K562 (cell line): ENCODE results near the gene UBAC2. TPM values are rescaled to one million over a fixed set of nuclear protein-coding genes. Genes with fewer than 3 reads are reported as not detected.

Experiments
- ARHGAP35 ChIP-seq: fragments of 450-650 bp; IDR thresholded peaks from 2 replicates; pipeline ENCODE4 v1.6.1; 2018; ENCODE audit not compliant: partially characterized antibody
- DPF2 ChIP-seq: fragments of 450-650 bp; IDR thresholded peaks from 2 replicates; pipeline ENCODE4 v1.6.1; 2016
- E2F3 ChIP-seq: fragments of 250-450 bp; sonication (Bioruptor Pico); IDR thresholded peaks from 2 replicates; pipeline ENCODE4 v1.4.0; 2020; ENCODE audit warnings: mild to moderate bottlenecking
- EP300 ChIP-seq: IDR thresholded peaks from 2 replicates; pipeline ENCODE4 v1.6.1; 2012; ENCODE audit warnings: low read length, improper control_type of control experiment
- FOSL1 ChIP-seq: fragments of 200-800 bp; sonication (Bioruptor generic); conservative IDR thresholded peaks from 2 replicates; pipeline ENCODE4 v1.6.1; 2016; ENCODE audit warnings: missing genetic modification characterization, missing compliant biosample characterization
- KAT8 ChIP-seq: fragments of 450-650 bp; IDR thresholded peaks from 2 replicates; pipeline ENCODE4 v1.6.1; 2016; ENCODE audit warnings: low read depth, mild to moderate bottlenecking
- MAFK ChIP-seq: IDR thresholded peaks from 2 replicates; pipeline ENCODE4 v1.6.1; 2011; ENCODE audit warnings: low read length, improper control_type of control experiment
- NCOA6 ChIP-seq: fragments of 450-650 bp; IDR thresholded peaks from 2 replicates; pipeline ENCODE4 v1.6.1; 2017; ENCODE audit warnings: mild to moderate bottlenecking
- SMARCE1 ChIP-seq: fragments of 450-650 bp; IDR thresholded peaks from 2 replicates; pipeline ENCODE4 v1.7.1; 2016; ENCODE audit warnings: mild to moderate bottlenecking
- SREBF2 ChIP-seq: sonication (generic); formaldehyde crosslinking; IDR thresholded peaks from 2 replicates; pipeline ENCODE4 v1.4.0; 2020; ENCODE audit warnings: mild to moderate bottlenecking, missing genetic modification reagents
- TARDBP ChIP-seq: fragments of 450-650 bp; IDR thresholded peaks from 2 replicates; pipeline ENCODE4 v1.6.1; 2016
- TCF3 ChIP-seq: sonication (generic); formaldehyde crosslinking; IDR thresholded peaks from 2 replicates; pipeline ENCODE4 v1.4.0; 2020; ENCODE audit warnings: mild to moderate bottlenecking, missing genetic modification reagents
- ZKSCAN3 ChIP-seq: fragments of 250-450 bp; sonication (Bioruptor Pico); IDR thresholded peaks from 2 replicates; pipeline ENCODE4 v1.4.0; 2020
- ZNF551 ChIP-seq: fragments of 250-450 bp; sonication (Bioruptor Pico); IDR thresholded peaks from 2 replicates; pipeline ENCODE4 v1.5.0; 2021; ENCODE audit warnings: mild to moderate bottlenecking, moderate library complexity
- ZNF695 ChIP-seq: fragments of 450-650 bp; formaldehyde crosslinking; IDR thresholded peaks from 2 replicates; pipeline ENCODE4 v1.4.0; 2020; ENCODE audit warnings: mild to moderate bottlenecking, moderate library complexity
- ZZZ3 ChIP-seq: fragments of 450-650 bp; IDR thresholded peaks from 2 replicates; pipeline ENCODE4 v1.6.1; 2016; ENCODE audit warnings: antibody characterized with exemption, mild to moderate bottlenecking, moderate library complexity
- polyA plus RNA-seq, 8 experiments: library from polyadenylated mRNA; depleted of rRNA in 4 of 8; stranded (reverse) in 5 of 8; unstranded in 3 of 8; fragments of >200 nt; fragmentation: Nextera tagmentation in 2 of 8; fragmentation: Illumina TruSeq in 1 of 8; extraction: Ambion mirVana in 2 of 8; extraction: Trizol in 1 of 8; gene quantifications; 2 replicates each; pipeline versions ENCODE4 v1.2.1 to v1.2.3, GENCODE V29; 2011 to 2014; ENCODE audit warnings: inconsistent platforms in 1 of 8, missing spikeins in 1 of 8
- total RNA-seq, 7 experiments: library from RNA; depleted of rRNA in 6 of 7; stranded (reverse); fragments of >200 nt in 6 of 7; fragmentation: Illumina TruSeq in 2 of 7; extraction: Trizol in 2 of 7; gene quantifications; 2 replicates each; pipeline versions ENCODE4 v1.2.1 to v1.2.3, GENCODE V29; 2011 to 2021; ENCODE audit warnings: low replicate concordance in 1 of 7
- TF ChIP-seq, protein P1 (sequence below): fragments of 250-450 bp; sonication (Bioruptor Pico); IDR thresholded peaks from 2 replicates; pipeline ENCODE4 v1.8.0; 2021; ENCODE audit warnings: moderate library complexity, mild to moderate bottlenecking, inconsistent platforms
- TF ChIP-seq, protein P2 (sequence below): fragments of 450-650 bp; IDR thresholded peaks from 2 replicates; pipeline ENCODE4 v1.6.1; 2016
- TF ChIP-seq, protein P3 (sequence below): fragments of 250-450 bp; sonication (Bioruptor Pico); IDR thresholded peaks from 2 replicates; pipeline ENCODE4 v1.4.0; 2020
- TF ChIP-seq, protein P4 (sequence below): sonication (generic); formaldehyde crosslinking; IDR thresholded peaks from 2 replicates; pipeline ENCODE4 v1.8.0; 2022; ENCODE audit warnings: mild to moderate bottlenecking, missing genetic modification reagents, borderline replicate concordance

Gene UBAC2
- total and polyA plus RNA-seq, 9 of the 15 experiments (the other 6 are each of a cell fraction or from before 2014, with no cell fraction given): 6.0 to 84.1 (median 32.3) TPM

DNA sequence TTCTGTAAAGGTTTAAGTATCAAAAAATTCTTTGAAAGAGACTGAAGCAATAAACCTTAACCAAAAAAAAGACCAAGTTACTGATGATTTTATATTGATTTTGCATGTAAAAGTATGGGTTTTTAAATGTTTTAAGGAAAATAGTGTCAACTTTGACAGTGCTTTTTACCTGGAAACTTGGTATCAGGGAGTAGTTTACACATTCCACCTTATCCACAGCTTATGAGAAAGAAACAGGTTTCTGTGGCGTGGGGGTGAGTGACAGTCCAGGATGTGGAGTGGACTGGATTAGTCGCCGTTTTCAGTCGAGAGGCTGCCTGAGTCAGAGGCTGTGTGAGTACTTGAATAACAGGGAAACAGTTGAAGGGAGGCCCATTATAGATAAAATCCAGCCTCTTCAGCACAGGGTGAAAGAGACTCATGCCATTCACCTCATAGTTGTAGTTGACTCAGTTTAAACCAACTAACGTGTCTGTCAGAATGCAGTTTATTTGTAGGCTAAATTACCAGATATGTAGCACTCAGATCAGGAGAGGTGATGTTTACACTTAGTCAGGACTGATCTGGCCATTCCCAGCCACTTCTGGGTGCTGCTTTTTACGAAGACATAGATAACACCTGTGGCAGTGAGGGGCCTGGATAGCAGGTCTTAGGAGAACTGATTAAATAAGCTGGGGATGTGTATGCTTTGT is 107.1 kb downstream of the UBAC2 start (continued):
- TF ChIP-seq EP300: peak; percentile 30; the same call in 1 of the 2 replicates
- peak; percentile 49; the same call in 1 of the 2 replicates for TF ChIP-seq FOSL1 (tag)
- no peak for TF ChIP-seq ZKSCAN3 (CRISPR knock-in tag)
- no peak for TF ChIP-seq ZNF695 (CRISPR knock-in tag)
- no peak for TF ChIP-seq E2F3
- peak; percentile 49; the same call in 1 of the 2 replicates for TF ChIP-seq SMARCE1
- TF ChIP-seq, protein P1, sequence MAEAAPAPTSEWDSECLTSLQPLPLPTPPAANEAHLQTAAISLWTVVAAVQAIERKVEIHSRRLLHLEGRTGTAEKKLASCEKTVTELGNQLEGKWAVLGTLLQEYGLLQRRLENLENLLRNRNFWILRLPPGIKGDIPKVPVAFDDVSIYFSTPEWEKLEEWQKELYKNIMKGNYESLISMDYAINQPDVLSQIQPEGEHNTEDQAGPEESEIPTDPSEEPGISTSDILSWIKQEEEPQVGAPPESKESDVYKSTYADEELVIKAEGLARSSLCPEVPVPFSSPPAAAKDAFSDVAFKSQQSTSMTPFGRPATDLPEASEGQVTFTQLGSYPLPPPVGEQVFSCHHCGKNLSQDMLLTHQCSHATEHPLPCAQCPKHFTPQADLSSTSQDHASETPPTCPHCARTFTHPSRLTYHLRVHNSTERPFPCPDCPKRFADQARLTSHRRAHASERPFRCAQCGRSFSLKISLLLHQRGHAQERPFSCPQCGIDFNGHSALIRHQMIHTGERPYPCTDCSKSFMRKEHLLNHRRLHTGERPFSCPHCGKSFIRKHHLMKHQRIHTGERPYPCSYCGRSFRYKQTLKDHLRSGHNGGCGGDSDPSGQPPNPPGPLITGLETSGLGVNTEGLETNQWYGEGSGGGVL: no peak
- TF ChIP-seq SREBF2: no peak
- TF ChIP-seq TARDBP: no peak
- TF ChIP-seq ARHGAP35: no peak
- TF ChIP-seq NCOA6: no peak
- TF ChIP-seq TCF3: peak; percentile 13; the same call in 1 of the 2 replicates
- TF ChIP-seq KAT8: no peak
- TF ChIP-seq, protein P2, sequence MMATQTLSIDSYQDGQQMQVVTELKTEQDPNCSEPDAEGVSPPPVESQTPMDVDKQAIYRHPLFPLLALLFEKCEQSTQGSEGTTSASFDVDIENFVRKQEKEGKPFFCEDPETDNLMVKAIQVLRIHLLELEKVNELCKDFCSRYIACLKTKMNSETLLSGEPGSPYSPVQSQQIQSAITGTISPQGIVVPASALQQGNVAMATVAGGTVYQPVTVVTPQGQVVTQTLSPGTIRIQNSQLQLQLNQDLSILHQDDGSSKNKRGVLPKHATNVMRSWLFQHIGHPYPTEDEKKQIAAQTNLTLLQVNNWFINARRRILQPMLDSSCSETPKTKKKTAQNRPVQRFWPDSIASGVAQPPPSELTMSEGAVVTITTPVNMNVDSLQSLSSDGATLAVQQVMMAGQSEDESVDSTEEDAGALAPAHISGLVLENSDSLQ: peak; percentile 92
- no peak for TF ChIP-seq ZZZ3
- TF ChIP-seq, protein P3, sequence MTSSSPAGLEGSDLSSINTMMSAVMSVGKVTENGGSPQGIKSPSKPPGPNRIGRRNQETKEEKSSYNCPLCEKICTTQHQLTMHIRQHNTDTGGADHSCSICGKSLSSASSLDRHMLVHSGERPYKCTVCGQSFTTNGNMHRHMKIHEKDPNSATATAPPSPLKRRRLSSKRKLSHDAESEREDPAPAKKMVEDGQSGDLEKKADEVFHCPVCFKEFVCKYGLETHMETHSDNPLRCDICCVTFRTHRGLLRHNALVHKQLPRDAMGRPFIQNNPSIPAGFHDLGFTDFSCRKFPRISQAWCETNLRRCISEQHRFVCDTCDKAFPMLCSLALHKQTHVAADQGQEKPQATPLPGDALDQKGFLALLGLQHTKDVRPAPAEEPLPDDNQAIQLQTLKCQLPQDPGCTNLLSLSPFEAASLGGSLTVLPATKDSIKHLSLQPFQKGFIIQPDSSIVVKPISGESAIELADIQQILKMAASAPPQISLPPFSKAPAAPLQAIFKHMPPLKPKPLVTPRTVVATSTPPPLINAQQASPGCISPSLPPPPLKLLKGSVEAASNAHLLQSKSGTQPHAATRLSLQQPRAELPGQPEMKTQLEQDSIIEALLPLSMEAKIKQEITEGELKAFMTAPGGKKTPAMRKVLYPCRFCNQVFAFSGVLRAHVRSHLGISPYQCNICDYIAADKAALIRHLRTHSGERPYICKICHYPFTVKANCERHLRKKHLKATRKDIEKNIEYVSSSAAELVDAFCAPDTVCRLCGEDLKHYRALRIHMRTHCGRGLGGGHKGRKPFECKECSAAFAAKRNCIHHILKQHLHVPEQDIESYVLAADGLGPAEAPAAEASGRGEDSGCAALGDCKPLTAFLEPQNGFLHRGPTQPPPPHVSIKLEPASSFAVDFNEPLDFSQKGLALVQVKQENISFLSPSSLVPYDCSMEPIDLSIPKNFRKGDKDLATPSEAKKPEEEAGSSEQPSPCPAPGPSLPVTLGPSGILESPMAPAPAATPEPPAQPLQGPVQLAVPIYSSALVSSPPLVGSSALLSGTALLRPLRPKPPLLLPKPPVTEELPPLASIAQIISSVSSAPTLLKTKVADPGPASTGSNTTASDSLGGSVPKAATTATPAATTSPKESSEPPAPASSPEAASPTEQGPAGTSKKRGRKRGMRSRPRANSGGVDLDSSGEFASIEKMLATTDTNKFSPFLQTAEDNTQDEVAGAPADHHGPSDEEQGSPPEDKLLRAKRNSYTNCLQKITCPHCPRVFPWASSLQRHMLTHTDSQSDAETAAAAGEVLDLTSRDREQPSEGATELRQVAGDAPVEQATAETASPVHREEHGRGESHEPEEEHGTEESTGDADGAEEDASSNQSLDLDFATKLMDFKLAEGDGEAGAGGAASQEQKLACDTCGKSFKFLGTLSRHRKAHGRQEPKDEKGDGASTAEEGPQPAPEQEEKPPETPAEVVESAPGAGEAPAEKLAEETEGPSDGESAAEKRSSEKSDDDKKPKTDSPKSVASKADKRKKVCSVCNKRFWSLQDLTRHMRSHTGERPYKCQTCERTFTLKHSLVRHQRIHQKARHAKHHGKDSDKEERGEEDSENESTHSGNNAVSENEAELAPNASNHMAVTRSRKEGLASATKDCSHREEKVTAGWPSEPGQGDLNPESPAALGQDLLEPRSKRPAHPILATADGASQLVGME: no peak
- no peak for TF ChIP-seq ZNF551 (CRISPR knock-in tag)
- peak; percentile 54 for TF ChIP-seq DPF2
- TF ChIP-seq MAFK: peak; percentile 20; the same call in 1 of the 2 replicates
- TF ChIP-seq, protein P4, sequence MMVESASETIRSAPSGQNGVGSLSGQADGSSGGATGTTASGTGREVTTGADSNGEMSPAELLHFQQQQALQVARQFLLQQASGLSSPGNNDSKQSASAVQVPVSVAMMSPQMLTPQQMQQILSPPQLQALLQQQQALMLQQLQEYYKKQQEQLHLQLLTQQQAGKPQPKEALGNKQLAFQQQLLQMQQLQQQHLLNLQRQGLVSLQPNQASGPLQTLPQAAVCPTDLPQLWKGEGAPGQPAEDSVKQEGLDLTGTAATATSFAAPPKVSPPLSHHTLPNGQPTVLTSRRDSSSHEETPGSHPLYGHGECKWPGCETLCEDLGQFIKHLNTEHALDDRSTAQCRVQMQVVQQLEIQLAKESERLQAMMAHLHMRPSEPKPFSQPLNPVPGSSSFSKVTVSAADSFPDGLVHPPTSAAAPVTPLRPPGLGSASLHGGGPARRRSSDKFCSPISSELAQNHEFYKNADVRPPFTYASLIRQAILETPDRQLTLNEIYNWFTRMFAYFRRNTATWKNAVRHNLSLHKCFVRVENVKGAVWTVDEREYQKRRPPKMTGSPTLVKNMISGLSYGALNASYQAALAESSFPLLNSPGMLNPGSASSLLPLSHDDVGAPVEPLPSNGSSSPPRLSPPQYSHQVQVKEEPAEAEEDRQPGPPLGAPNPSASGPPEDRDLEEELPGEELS (CRISPR knock-in tag): no peak
